Esophagus muscularis mucosa (tissue), 4 donors: ENCODE measurements around the gene UBAP1L. TPM values are rescaled to one million over a fixed set of nuclear protein-coding genes. Genes with fewer than 3 reads are reported as not detected.

Experiments used
- DNase-seq: peaks from one replicate; pipeline ENCODE4 v3.0.0-alpha.2; 2017; ENCODE audit errors: extremely low spot score
- H3K27ac ChIP-seq, 4 donors: fragments of 200-600 bp; sonication (generic); replicated peaks in 1 of 4; 1 replicate in 3 of 4; 2 replicates in 1 of 4; pipeline ENCODE4 v1.5.1; 2016 to 2019; ENCODE audit warnings: mild to moderate bottlenecking in 1 of 4
- H3K27me3 ChIP-seq, 4 donors: fragments of 200-600 bp; sonication (generic); one replicate each; pipeline versions ENCODE4 v1.5.1 to v1.6.0; 2016 to 2019
- H3K36me3 ChIP-seq, 4 donors: fragments of 200-600 bp; sonication (generic); one replicate each; pipeline ENCODE4 v1.5.1; 2016 to 2019
- H3K4me1 ChIP-seq, 4 donors: fragments of 200-600 bp; sonication (generic); one replicate each; pipeline ENCODE4 v1.5.1; 2016 to 2019
- H3K4me3 ChIP-seq, 4 donors: fragments of 200-600 bp; sonication (generic); 1 replicate in 2 of 4; 2 replicates in 2 of 4; pipeline ENCODE4 v1.5.1; 2016 to 2019; ENCODE audit warnings: mild to moderate bottlenecking in 4 of 4, moderate library complexity in 1 of 4
- H3K9me3 ChIP-seq, 4 donors: fragments of 200-600 bp; sonication (generic); 1 replicate in 3 of 4; 2 replicates in 1 of 4; pipeline ENCODE4 v1.5.1; 2016 to 2019
- CTCF ChIP-seq, 3 experiments: fragments of 200-600 bp in 2 of 3; fragments of 450-650 bp in 1 of 3; sonication (generic) in 2 of 3; IDR thresholded peaks; one replicate each; pipeline ENCODE4 v1.5.1; 2017 to 2019; ENCODE audit warnings: antibody characterized with exemption in 3 of 3, mild to moderate bottlenecking in 2 of 3, moderate library complexity in 1 of 3
- EP300 ChIP-seq: sonication (generic); formaldehyde crosslinking; IDR thresholded peaks from one replicate; pipeline ENCODE4 v1.6.1; 2017; ENCODE audit warnings: antibody characterized with exemption
- POLR2A ChIP-seq: fragments of 450-650 bp; IDR thresholded peaks from one replicate; pipeline ENCODE4 v1.6.1; 2017; ENCODE audit warnings: antibody characterized with exemption, moderate library complexity, mild to moderate bottlenecking, low read depth
- POLR2AphosphoS5 ChIP-seq, 2 donors: sonication (generic); formaldehyde crosslinking; IDR thresholded peaks; one replicate each; pipeline ENCODE4 v1.6.1; 2017; ENCODE audit warnings: antibody characterized with exemption in 2 of 2
- WGBS: methylation state at CpG from one replicate; pipeline ENCODE4 v1.1.5; 2018; 5-methylcytosine and 5-hydroxymethylcytosine counted together
- intact Hi-C: fragments of 100-400 bp; cut with DNase I; formaldehyde crosslinking; loops from one replicate; pipeline ENCODE4 v1.15.1; 2023
- total RNA-seq, 4 donors: library from RNA; depleted of rRNA; stranded (reverse); fragments of >200 nt; gene quantifications; one replicate each; pipeline versions ENCODE4 v1.1.0 to v1.2.1, GENCODE V29; 2016

The UBAP1L gene
- total RNA-seq, 4 donors from 2014 or later = 1.2 to 7.5 (median 2.2) TPM

DNA sequence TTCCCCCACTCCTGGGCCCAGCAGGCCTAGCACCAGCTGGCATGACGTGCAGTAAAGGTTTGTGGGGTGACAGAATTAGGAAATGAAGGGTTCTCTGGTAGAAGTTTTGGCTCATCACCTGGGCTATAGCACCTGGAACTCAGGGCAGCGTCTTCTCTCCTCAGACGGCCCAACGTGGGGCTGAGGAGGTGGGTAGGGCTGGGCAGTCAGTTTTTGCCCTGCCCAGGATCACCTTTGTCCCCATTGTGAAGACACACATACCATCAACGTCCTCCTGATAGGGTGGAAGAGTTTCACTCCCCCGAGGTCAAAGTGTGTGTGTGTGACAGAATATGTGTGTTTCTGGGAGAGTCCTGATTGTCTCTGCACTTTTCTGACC lies 26.4 kb downstream of the UBAP1L start:
- Histone ChIP-seq H3K4me3 (no peak overlapping the region), H3K9me3 (no peaks in the 10 kb centered on the region), H3K27me3 (no peaks in the 10 kb centered on the region), H3K27ac (peak overlapping the region; percentile 91 to 96 (median 95)), H3K4me1 (peaks cover 75 to 100% (median 99%) of the 10 kb centered on the region in 4 donors), H3K36me3 (no peaks in the 10 kb centered on the region)
- TF ChIP-seq CTCF (IDR thresholded peaks at IDR 0.05) = no peak
- no peak for TF ChIP-seq EP300
- TF ChIP-seq POLR2AphosphoS5 (IDR thresholded peaks at IDR 0.05) = no peak
- TF ChIP-seq POLR2A = no peak
- intact Hi-C loops = loop anchor here (10.0 kb wide), 1 partner anchor 244 kb away; the partner anchor contains the start of gene PLEKHO2
- 65% methylated on average over 6 of the region's 6 CpGs for WGBS
- DNase-seq = no peak

DNA sequence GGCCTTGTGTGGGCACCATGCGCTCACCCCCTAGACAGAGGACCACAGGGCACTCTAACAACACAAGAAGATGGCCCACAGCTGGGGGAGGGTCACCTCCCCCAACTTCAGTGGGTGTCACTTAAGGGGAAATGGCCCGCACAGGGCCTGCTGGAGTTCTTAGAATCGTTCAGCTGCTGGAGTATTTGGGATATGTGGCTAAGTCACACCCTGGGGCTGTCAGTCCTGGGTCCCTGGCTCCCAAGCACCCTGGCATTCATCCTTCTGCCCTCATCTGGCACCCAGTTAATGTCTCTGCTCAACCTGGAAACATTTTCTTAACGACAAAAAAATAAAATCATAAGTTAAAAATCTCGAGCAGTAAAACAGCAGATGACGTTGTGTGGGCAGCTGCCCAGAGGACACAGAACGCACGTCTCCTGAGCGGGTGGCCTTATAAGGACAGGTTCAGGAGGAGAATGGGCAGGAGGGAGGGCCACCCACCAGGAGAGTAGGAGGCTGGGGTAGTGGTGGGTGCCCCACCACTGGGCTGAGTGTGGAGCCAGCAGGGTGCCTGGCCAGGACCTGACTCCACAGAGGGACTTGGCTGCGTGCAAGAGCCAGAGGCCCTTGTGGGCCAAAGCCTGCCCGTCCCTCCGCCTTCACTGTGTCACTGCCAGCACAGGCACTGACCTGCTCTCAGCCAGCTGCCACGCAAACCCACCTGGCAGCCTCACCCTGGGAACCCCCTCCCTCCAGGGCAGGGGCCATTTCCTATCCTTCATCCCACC lies 26.9 kb downstream of the UBAP1L start:
- WGBS = 51% methylated on average over 11 of the region's 13 CpGs
- no peak overlapping the region for H3K4me3 ChIP-seq
- peak overlapping the region; percentile 91 to 96 (median 95) for H3K27ac ChIP-seq
- intact Hi-C loops = loop anchor here (10.0 kb wide), 1 partner anchor 243 kb away; the partner anchor contains the start of gene PLEKHO2
- no peaks in the 10 kb centered on the region for H3K27me3 ChIP-seq
- no peaks in the 10 kb centered on the region for H3K9me3 ChIP-seq
- H3K36me3 ChIP-seq = no peaks in the 10 kb centered on the region
- peaks cover 80 to 100% (median 99%) of the 10 kb centered on the region in 4 donors for H3K4me1 ChIP-seq
- peak; percentile 96 for DNase-seq
- no peak for TF ChIP-seq CTCF (IDR thresholded peaks at IDR 0.05)
- TF ChIP-seq POLR2A = no peak
- peak; percentile 76 to 90 for TF ChIP-seq POLR2AphosphoS5 (IDR thresholded peaks at IDR 0.05)
- TF ChIP-seq EP300 = peak; percentile 88

DNA sequence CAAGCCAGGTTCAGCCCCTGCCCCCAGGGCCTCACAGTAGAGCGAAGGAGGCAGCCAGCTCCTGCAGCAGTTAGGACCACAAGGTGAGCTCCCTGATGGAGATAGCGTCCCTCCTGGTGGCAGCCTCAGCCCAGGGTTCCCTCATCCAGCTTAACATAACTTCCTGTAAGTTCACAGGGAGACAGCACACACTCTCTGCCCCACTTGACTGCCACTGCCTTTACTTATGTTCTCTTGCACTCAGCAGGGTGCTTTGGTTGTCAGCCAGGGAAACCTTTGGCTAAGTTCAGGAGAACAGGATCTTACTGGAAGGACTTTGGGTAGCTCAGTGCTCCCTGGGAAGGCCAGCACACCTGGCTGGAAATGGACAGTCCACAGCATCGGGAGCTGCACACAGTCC lies 27.6 kb downstream of the UBAP1L start:
- H3K4me1 ChIP-seq = peaks cover 87 to 100% (median 99%) of the 10 kb centered on the region in 4 donors
- DNase-seq = no peak
- no peak overlapping the region for H3K4me3 ChIP-seq
- H3K36me3 ChIP-seq = no peaks in the 10 kb centered on the region
- TF ChIP-seq POLR2AphosphoS5 (IDR thresholded peaks at IDR 0.05) (peak in 1 of 2 donors; percentile 3), POLR2A (no peak)
- no peaks in the 10 kb centered on the region for H3K27me3 ChIP-seq
- no peaks in the 10 kb centered on the region for H3K9me3 ChIP-seq
- intact Hi-C loops = loop anchor here (10.0 kb wide), 1 partner anchor 243 kb away; the partner anchor contains the start of gene PLEKHO2
- peak overlapping the region; percentile 91 to 96 (median 95) for H3K27ac ChIP-seq
- WGBS = 76% methylated on average over 2 of the region's 3 CpGs

DNA sequence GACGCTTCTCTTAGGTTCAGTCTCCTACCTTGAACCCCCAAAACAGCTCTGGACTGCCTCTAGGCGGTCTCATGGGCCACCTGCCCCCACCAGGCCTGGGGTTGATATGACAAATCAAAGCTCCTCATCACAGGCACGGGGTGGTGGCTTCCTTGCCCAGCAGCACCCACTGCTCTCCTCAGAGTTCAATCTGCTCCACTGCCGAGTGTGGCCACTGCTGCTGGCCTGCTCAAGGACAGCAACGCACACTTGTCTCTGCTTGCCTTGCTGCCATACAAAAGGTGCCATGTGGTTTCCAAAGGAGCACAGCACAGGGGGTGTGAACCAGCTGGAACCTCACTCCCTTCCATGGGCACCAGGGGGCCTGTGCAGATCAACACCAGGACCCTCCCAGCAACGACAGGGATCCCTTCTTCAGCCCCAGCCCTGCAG lies 28.3 kb downstream of the UBAP1L start:
- intact Hi-C loops = loop anchor here (10.0 kb wide), 1 partner anchor 242 kb away; the partner anchor contains the start of gene PLEKHO2

More for the DNA sequence above, 28.3 kb downstream of the UBAP1L start:
- Histone ChIP-seq H3K9me3 (no peaks in the 10 kb centered on the region), H3K4me3 (no peak overlapping the region), H3K27ac (peak overlapping the region; percentile 91 to 96 (median 95)), H3K27me3 (no peaks in the 10 kb centered on the region), H3K4me1 (peaks cover 88 to 100% (median 99%) of the 10 kb centered on the region in 4 donors), H3K36me3 (no peaks in the 10 kb centered on the region)
- WGBS = 61% methylated on average over 5 of the region's 6 CpGs
- DNase-seq = no peak
- TF ChIP-seq POLR2A (no peak), CTCF (IDR thresholded peaks at IDR 0.05) (peak in 2 of 3 experiments; percentile 2 to 11)
